ENCODE data around the gene HLA-DPB1.
"Not testable (repeated sequence)": the region's sequence is repeated elsewhere in the genome, so short reads cannot be mapped to it uniquely, and the experiment has no call there.

HLA-DPB1 gene

GRCh38 chr6:33071569-33071968 is 4.2 kb upstream of the HLA-DPB1 start:
- no peak for DNase-seq

DNA sequence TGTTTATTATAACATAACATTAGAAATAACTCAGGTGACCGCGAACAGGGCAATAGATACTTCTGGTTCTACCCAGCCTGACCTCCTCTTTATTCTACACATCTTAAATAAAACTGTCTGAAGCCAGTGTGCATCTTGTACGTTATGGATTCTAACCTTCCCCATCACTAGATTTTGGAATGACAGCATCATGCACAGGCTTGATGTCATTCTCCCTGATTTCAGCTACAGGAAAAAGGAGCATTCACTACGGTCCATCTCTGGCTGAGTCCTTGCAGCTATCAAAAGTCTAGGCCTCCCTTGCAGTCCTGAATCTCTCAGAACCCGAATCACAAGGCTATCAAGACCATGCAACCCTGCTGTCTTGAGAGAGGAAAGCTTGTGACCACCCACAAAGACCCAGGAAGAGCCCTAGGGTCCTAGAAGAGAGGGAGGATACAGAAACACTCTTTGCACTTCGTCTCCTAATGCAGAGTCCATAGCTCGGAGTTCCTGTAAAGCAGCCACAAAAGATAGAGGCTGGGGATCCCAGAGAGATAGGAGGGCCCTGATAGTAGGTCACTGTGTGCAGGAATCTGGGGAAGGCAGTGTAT is 3.2 kb upstream of the HLA-DPB1 start:
- no peak for DNase-seq

- peak in 2 of 5 donors; percentile 27 to 86 for DNase-seq
Observed at GRCh38 chr6:33073431-33073871, 2.3 kb upstream of the HLA-DPB1 start, which contains the start of gene HLA-DPA1. TSS of gene HLA-DPA1 (minus strand) at chr6:33073649.

- DNase-seq: no peak
Observed at GRCh38 chr6:33075208-33075567, 602 bp upstream of the HLA-DPB1 start.

- no peak for DNase-seq
Observed at GRCh38 chr6:33076406-33076934, 680 bp downstream of the HLA-DPB1 start.

GRCh38 chr6:33077908-33078307 is 2.1 kb downstream of the HLA-DPB1 start:
- DNase-seq: no peak

GRCh38 chr6:33078442-33078841 is 2.7 kb downstream of the HLA-DPB1 start:
- DNase-seq: no peak

GRCh38 chr6:33078919-33079521 is 3.2 kb downstream of the HLA-DPB1 start:
- no peak for DNase-seq

DNA sequence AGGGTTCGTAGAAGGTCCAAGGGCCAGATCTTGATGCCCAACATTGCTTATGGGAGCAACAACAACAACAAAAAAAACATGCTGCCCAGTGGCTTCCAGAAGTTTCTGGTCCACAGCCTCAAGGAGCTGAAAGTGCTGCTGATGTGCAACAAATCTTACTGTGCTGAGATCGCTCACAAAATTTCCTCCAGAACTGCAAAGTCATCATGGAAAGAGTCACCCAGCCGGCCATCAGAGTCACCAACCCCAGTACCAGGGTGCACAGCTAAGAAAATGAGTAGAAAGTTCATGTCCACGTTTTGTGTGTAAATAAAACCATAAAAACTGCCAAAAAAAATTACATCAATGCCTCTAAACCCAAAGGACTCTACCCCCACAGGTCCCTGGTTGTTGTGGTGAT is 3.8 kb downstream of the HLA-DPB1 start:
- no peak for DNase-seq

GRCh38 chr6:33080127-33081089 is 4.6 kb downstream of the HLA-DPB1 start:
- no peak for DNase-seq

DNA sequence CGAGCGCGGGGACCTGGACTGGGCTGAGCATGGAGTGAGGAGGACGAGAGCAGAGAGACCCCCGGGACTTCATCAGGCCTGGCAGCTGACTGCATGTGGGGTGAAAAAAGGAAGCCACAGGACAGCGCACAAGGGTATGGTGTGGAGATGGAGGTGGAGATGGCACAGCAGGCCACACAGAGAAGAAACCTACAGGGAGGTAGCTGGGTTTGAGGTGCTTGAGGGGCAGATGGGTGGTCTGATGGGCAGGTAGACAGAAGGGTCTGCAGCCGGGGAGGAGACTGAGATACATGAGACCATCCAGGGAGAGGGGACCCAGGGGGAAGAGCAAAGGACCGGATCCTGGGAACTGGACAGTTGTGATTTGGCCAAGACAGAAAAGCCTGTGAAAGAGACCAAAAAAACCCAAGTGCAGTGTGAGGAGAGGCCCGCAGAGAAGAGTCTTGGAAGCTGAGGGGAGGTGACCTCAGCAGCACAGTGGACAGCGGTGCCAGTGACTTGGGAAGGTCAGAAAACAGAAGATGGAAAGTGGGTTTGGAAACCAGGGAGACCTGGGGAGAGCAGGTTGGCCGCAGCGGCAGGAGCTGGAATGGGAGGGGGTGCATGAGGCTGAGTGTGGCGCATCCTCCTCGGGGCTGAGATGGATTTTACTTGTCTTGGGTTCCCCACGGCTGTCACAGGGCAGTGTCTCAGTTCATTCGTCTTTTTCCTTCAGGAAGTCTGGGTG is 5.5 kb downstream of the HLA-DPB1 start:
- DNase-seq: no peak

DNA sequence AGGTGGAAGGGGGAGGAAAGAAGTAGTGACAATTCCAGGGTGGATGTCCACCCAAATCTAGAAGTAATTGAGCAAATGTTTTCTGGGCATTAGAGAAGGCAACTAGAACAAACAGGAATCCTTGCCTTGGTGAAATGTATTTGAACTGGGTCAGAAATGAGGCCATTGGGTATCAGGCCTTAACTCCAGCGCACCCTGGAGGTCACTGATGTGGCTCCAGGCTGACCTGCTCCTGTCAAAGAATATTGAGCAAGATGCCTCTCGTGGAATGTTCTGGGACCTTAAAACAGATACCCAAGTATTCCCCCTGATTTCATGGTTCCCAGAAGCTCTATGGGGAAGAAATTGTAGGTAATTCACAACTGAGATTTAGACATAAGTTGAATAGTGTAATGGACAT is 6.9 kb downstream of the HLA-DPB1 start:
- peak in 1 of 5 donors; percentile 58 for DNase-seq

DNA sequence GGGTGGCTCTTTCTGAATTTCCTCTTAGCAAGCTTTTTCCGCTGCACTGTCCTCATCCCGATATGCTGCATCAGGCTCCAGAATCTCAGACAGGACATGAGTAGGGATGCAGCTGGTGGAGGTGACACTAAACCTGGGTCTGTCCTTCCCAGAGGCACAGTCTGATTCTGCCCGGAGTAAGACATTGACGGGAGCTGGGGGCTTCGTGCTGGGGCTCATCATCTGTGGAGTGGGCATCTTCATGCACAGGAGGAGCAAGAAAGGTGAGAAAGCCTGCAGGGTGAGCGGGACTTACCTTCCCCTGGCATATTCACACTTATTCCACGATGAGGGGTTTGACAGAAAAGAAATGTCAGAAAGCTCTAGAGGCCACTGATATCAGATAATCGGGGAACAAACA is 9.8 kb downstream of the HLA-DPB1 start:
- no peak for DNase-seq

GRCh38 chr6:33088258-33088930 is 12.6 kb downstream of the HLA-DPB1 start:
- DNase-seq: no peak

DNA sequence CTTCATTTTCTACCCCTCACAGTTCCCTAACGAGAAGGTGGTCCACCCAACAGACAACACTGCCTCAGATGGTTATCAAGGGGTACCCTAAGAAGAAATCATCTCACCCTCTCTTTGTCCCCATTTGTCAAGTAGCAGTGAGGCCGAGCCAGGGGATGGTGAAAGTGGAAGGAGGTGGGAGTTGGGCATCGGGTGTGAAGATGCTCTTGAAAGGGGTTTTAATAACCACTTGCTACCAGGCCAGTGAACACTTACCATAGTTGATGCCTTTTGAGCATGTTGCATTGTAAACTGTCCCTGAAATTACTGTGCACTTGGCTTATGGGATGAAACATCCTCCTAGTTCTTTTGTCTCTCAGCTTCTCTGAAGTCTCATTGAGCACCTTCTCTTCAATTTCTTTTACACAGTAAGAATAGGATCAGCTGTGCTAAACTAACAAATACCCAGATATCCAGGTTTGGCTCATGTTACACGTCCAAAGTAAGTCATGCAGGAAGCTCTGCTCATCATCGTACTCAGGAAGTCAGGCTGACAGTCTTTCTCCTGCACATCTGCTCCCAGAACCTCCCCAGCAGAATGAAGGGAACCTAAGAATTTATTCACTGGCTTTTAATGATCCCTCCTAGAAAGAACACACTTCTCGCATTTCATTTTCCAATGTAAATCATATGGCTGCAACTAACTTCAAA is 13.3 kb downstream of the HLA-DPB1 start:
- DNase-seq: no peak

- DNase-seq: peak; percentile 23 to 58 (median 45)
Observed at GRCh38 chr6:33091957-33092356, 16.2 kb downstream of the HLA-DPB1 start.

DNA sequence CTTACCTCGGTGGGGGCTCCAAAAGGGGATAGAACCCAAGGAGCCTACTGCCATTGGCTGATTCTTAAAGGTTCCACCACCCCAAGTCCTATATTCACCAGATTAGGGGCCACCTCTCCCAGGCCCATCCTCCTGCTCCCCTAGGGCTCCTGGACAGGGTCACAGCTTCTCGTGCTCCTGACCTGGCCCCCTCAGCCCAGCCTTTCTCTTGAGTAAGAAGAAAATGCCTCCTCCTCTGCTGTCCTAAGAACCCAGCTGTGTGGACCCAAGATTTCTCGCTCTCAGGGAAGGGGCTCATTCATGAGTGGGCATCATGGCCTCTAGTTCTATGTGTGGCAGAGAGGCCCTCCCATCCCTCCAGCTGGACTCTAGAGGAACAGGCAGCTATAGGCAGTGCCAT is 16.6 kb downstream of the HLA-DPB1 start:
- DNase-seq: no peak

DNA sequence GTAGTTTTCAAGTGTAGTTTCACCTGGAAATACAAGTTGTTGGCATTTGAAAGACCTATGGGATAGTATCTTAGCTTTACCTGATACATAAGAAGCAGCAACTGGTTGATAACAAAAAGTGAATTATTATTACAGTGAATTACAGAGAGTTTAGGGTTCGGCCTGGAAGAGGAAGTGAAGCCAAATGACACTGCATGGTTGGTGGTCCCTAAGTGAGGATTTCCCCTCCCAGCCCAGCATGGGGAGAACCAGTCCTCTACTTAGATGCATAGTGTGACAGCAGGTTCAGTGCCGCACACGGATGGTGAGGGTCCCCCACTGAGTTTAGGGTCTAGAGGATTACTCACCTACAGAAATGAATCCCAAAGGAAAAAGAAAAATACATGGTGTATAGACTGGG is 18.1 kb downstream of the HLA-DPB1 start:
- no peak for DNase-seq

- DNase-seq: no peak
Observed at GRCh38 chr6:33095681-33096080, 19.9 kb downstream of the HLA-DPB1 start.

GRCh38 chr6:33101121-33101737 is 25.4 kb downstream of the HLA-DPB1 start:
- DNase-seq: not testable (repeated sequence)

DNA sequence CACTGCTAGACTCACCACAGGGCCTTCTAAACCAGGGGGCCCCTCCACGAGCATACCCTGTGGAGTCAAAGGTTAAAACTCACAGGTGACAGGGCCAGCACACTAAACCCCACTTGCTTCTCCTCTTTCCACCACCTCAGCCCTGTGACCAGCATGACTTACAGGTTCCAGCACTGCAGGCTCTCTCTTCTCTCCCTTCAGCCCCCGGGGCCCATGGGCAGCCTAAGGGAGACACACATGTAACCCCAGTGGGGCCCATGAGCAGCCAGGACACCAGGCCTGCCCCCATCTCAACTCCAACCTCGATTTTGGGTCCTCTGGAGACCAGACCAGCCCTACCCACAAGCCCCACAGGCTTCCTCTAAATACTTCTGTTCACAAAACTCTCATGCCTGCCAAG is 28.0 kb downstream of the HLA-DPB1 start:
- no peak for DNase-seq
